Measurements from ENCODE around the gene GRK1. TPM values are rescaled to one million over a fixed set of nuclear protein-coding genes. Genes with fewer than 3 reads are reported as not detected.

GRK1 gene
- total and polyA plus RNA-seq, 2 of the 8 experiments (the other 6 are each of a cell fraction or from before 2014, with no cell fraction given): 0.12 TPM; not detected in 1

DNA sequence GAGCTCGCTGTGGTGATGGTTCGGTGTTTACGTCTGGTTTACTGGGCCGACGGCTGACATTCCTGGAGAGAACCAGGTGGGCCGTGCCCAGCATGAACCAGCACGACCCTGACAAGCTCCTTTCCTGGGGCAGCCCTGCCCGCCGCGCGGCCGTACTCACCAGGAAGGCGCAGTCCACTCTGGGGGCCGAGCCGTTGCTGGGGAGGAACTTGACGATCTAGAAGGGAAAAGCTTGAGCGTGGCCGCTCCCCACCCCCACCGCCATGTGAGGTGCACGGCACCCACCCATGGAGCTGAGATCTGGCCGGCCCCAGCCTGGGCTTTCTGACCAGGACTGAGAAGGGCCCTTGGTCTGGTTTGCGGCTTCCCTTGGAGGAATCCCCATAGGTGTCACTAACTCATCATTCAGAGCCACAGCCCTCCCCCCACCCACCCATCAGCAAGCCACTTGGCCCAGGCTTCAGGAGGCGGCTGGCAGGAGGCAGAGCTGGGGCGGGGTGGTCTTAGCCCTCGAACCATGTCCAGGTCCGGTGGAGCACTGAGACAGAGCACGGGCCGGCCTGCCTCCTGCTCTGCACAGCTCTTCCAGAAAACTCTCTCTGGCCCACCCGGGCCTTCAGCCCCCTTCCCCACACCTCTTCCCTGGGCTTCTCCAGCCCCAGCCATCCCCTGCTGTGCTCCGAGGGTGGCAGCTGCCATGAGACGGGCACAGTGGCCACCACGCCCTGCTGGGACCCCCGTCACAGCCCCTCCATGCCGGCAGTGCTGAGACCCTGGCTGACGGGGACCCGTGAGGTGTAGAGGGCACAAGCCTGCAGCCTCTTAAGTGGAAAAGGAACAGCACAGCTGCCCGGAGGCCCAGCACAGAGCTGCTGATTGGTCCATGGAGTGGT lies 15.3 kb upstream of the GRK1 start:
- H3K14ac ChIP-seq (ENCODE audit: insufficient read length): no peak overlapping the region
- H3K9ac ChIP-seq (replicated peaks in 1 of 4; ENCODE audit: extremely low read depth in 1 of 4, low read depth in 3 of 4, low read length in 3 of 4): no peak overlapping the region
- ChIA-PET POLR2A (ENCODE audit: partially characterized antibody) (interaction anchor here (0.7 to 1.7 kb wide), 3 partner anchors 9 to 37 kb away, joined by 3 read pairs; no protein-coding TSS in a partner anchor), CTCF (ENCODE audit: partially characterized antibody) (interaction anchor here (1.0 to 2.6 kb wide), 4 partner anchors 10 to 165 kb away, joined by 3 to 9 read pairs (median 3); no protein-coding TSS in a partner anchor)
- no peak overlapping the region for H2BK20ac ChIP-seq (ENCODE audit: low read length)
- no peak overlapping the region for H4K91ac ChIP-seq (replicated peaks; ENCODE audit: insufficient read length, low read length)
- no peaks in the 10 kb centered on the region for H3K27me3 ChIP-seq (replicated peaks in 1 of 4; ENCODE audit: control insufficient read depth in 3 of 4, extremely low read depth in 1 of 4, insufficient read depth in 3 of 4, low read length in 3 of 4)
- no peak overlapping the region for H2AFZ ChIP-seq (ENCODE audit: low read length)
- H2AK5ac ChIP-seq (ENCODE audit: low read depth, low read length): no peak overlapping the region
- no peak overlapping the region for H3K4me3 ChIP-seq (ENCODE audit: extremely low read depth in 1 of 4, insufficient read depth in 2 of 4, low read depth in 3 of 4, low read length in 4 of 4)
- H3K23ac ChIP-seq (ENCODE audit: insufficient read length): no peak overlapping the region
- H3K36me3 ChIP-seq (ENCODE audit: control insufficient read depth in 2 of 4, insufficient read depth in 4 of 4, low read length in 3 of 4): no peaks in the 10 kb centered on the region
- H3K27ac ChIP-seq (ENCODE audit: low read depth, low read length): no peak overlapping the region
- no peak overlapping the region for H3K4ac ChIP-seq (replicated peaks; ENCODE audit: insufficient read length, low read depth, low read length)
- H4K20me1 ChIP-seq (replicated peaks in 1 of 2; ENCODE audit: control insufficient read depth in 1 of 2, insufficient read depth in 2 of 2, low read length in 2 of 2): no peaks in the 10 kb centered on the region
- no peak overlapping the region for H3K18ac ChIP-seq (ENCODE audit: extremely low read depth, low read length)
- no peak overlapping the region for H3K56ac ChIP-seq (replicated peaks; ENCODE audit: insufficient read length, low read depth, low read length)
- H2BK120ac ChIP-seq (replicated peaks; ENCODE audit: low read depth, low read length): no peak overlapping the region
- H2BK5ac ChIP-seq (ENCODE audit: low read depth, low read length): no peak overlapping the region
- H4K5ac ChIP-seq (ENCODE audit: insufficient read length, low read depth, low read length): no peak overlapping the region
- H2BK15ac ChIP-seq (ENCODE audit: low read length): no peak overlapping the region
- H3K4me1 ChIP-seq (replicated peaks in 1 of 4; ENCODE audit: control insufficient read depth in 3 of 4, insufficient read depth in 4 of 4, low read length in 3 of 4): no peaks in the 10 kb centered on the region
- H4K8ac ChIP-seq (ENCODE audit: extremely low read depth, insufficient read depth, low read length): no peak overlapping the region
- H3K79me1 ChIP-seq (ENCODE audit: low read depth, low read length): no peaks in the 10 kb centered on the region
- no peak overlapping the region for H3K4me2 ChIP-seq (ENCODE audit: insufficient read depth in 1 of 2, low read depth in 2 of 2, low read length in 2 of 2)
- WGBS, 2 experiments (ENCODE audit: extremely low coverage in 1 of 2, insufficient coverage in 1 of 2, insufficient read length in 1 of 2, insufficient replicate concordance in 2 of 2, low coverage in 1 of 2, low lambda C conversion rate in 2 of 2, missing lambda C conversion rate in 1 of 2): 90% methylated on average over 36 of the region's 37 CpGs; no CpG with 5 or more reads in 1 of the 2 experiments
- FAIRE-seq (no peak), DNase-seq (ENCODE audit: low read depth in 1 of 2, low spot score in 2 of 2) (no peak)
- H3K23me2 ChIP-seq (ENCODE audit: low read depth, low read length): no peaks in the 10 kb centered on the region
- H2BK12ac ChIP-seq (ENCODE audit: low read depth, low read length): no peak overlapping the region; the same call in 1 of the 2 replicates
- no peaks in the 10 kb centered on the region for H3K79me2 ChIP-seq (ENCODE audit: control insufficient read depth in 1 of 2, insufficient read depth in 2 of 2, low read length in 2 of 2)
- H3K9me3 ChIP-seq (ENCODE audit: insufficient read depth in 2 of 2, low read depth in 1 of 2, low read length in 1 of 2): peaks cover 0 to 5% of the 10 kb centered on the region in 2 experiments; a peak in 1 of 4 replicates
- TF ChIP-seq CEBPB (IDR thresholded peaks at IDR 0.05; ENCODE audit: low read depth, low read length) (no peak), SP2 (IDR thresholded peaks at IDR 0.05; ENCODE audit: low read length) (no peak), TAF7 (optimal IDR thresholded peaks at IDR 0.05; ENCODE audit: borderline replicate concordance, low read depth, low read length) (no peak), RBBP5 (IDR thresholded peaks at IDR 0.05; ENCODE audit: borderline replicate concordance, low read depth, low read length) (no peak), RAD21 (IDR thresholded peaks at IDR 0.05 in 1 of 2, conservative IDR thresholded peaks at IDR 0.05 in 1 of 2; ENCODE audit: low read depth in 2 of 2, low read length in 2 of 2) (no peak), ASH2L (IDR thresholded peaks at IDR 0.05; ENCODE audit: low read length) (no peak), EZH2 (IDR thresholded peaks at IDR 0.05; ENCODE audit: low read depth, low read length, severe bottlenecking) (no peak), SIX5 (IDR thresholded peaks at IDR 0.05; ENCODE audit: low read depth, low read length) (no peak), GABPA (IDR thresholded peaks at IDR 0.05; ENCODE audit: borderline replicate concordance, insufficient read depth, low read length) (no peak), POU5F1 (IDR thresholded peaks at IDR 0.05; ENCODE audit: low read depth, low read length) (no peak)
- TF ChIP-seq, protein P1, sequence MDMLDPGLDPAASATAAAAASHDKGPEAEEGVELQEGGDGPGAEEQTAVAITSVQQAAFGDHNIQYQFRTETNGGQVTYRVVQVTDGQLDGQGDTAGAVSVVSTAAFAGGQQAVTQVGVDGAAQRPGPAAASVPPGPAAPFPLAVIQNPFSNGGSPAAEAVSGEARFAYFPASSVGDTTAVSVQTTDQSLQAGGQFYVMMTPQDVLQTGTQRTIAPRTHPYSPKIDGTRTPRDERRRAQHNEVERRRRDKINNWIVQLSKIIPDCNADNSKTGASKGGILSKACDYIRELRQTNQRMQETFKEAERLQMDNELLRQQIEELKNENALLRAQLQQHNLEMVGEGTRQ (IDR thresholded peaks at IDR 0.05; ENCODE audit: low read length): no peak
